Activated CD4-positive, CD25-positive, alpha-beta regulatory T cell treated with anti-CD3 and anti-CD28 coated beads, Interleukin-2, amount 50 U/mL, for 72 hours (primary cell): ENCODE results near the gene GRIK4.

Source experiments
- DNase-seq: peaks from one replicate; pipeline ENCODE4 v3.0.0; 2021

GRIK4 gene

DNA sequence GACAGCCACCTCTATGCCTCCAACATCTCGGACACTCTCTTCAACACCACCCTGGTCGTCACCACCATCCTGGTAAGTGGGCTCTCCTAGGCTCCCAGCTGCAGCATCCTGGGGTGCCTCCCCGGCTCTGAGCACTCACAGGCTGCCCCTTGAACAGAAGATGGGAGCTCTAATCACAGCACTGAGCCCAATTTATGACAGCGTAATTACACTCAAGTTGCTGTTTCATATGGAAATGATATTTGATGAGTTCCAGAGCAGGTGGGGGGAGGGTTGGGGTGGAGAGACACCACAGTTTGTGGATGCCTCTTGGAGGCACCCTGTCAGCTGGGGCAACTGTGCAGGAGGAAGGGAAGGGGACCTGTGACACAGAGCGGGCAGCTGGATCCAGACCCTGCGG lies 387.0 kb downstream of the GRIK4 start:
- no peak for DNase-seq

DNA sequence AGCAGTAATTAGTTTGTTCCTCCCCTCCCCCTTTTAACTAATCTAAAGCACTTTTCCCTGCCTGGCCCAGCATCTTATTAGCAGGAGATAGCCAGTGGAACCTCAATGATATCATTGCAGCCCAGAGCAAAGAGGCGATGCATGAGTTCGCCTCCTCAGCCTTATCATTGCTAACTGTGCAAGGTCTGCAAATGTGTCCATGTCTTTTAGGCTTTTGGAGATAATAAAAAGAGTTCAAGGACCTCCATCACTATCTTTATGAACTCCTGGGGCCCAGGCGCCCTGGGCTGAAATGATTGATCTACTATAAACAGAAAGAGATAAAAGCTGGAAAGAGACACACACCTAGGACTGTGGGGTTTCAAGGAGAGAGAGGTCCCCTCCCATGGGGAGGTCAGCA lies 388.2 kb downstream of the GRIK4 start:
- no peak for DNase-seq

DNA sequence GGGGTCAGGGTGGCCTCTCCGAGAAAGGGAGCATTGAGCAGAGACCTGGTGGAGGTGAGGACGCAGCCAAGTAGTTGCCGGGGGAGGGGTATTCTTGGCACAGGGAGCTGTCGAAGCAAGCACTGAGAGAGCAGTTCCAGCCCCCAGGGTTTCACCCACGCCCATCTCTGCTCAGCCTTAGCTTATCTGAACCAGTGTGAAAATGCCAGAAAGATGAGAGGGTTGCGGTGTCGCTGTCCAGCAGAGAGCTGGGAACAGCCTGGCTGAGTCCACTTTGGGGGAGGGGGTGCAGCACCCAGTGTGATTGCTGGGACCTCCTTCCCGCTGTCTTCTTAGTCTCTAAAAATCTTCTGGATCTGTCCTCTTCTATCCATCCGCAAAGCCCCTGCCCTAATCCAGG lies 389.1 kb downstream of the GRIK4 start:
- DNase-seq: no peak

DNA sequence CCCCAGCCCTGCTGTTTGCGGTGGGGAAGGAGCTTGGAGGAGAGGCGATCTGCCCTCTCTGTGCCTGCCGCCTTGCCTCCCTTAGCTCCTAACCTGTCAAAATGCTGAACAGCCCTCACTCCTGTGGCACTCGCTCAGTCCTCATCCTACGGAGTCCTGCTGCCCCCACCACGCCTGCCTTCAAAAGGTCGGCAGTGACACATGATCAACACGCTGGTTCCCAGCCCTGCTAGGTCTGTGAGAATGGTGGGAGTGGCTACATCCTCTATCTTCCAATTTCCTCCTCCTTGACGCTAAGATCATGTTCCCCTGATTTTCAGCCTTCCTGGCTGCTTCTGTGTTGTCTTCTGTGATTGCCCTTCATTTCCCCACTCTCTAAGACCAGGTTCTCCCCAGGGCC lies 392.1 kb downstream of the GRIK4 start:
- DNase-seq: no peak

DNA sequence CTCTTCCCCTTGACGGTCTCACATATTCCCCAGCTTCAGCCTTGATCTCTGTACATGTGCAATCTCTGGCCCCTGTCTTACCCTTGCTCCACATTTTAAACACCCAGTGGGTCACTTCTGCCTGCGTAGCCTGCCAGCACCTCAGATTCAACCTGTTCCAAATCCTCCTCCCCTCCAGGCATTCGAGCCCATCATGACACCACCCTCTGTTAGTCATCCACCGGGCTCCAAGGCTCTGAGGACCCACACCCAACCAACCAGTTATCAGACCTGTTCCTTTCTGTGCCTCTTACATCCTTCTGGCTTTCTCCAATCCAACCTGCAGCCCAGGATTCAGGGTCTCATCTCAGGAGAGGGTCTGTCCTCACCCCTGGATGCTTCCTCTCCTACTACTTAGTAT lies 392.6 kb downstream of the GRIK4 start:
- DNase-seq: no peak

DNA sequence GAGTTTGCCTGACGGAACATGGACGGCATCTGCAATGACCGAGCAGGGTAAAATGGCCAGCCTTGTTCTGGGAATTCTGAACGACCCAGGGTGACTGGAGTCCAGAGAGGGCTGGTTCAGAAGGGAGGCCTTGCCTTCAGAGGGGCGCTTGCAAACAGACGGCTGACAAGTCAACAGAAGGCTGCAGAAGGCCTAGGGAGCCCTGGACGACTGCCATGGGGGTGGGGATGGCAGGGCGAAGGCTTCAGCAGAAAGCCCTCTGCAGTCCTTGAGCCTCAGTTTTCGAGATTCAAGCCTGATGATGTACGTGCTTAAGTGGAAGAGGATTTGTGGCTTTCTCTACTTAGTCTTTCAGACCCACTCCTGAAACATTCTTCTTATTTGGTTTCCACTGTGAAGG lies 395.2 kb downstream of the GRIK4 start:
- DNase-seq: no peak

DNA sequence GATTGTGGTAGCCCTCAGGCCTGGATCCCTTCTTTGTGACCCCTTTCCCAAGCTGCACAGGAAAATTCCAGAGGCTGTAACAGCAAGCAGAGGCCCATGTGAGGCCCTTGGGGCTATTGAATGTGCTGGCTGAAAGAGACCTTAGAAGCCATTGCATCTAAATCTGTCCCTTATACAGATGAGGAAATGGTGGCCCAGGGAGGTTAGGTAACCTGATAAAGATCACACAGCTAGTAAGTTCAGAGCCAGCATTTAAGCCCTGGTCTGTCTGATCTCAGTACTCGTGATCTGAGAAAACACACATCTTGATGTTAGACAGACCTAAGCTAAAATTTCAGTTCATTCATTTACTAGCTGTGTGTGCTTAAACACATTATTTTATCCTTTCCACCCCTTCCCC lies 396.4 kb downstream of the GRIK4 start:
- DNase-seq: no peak

DNA sequence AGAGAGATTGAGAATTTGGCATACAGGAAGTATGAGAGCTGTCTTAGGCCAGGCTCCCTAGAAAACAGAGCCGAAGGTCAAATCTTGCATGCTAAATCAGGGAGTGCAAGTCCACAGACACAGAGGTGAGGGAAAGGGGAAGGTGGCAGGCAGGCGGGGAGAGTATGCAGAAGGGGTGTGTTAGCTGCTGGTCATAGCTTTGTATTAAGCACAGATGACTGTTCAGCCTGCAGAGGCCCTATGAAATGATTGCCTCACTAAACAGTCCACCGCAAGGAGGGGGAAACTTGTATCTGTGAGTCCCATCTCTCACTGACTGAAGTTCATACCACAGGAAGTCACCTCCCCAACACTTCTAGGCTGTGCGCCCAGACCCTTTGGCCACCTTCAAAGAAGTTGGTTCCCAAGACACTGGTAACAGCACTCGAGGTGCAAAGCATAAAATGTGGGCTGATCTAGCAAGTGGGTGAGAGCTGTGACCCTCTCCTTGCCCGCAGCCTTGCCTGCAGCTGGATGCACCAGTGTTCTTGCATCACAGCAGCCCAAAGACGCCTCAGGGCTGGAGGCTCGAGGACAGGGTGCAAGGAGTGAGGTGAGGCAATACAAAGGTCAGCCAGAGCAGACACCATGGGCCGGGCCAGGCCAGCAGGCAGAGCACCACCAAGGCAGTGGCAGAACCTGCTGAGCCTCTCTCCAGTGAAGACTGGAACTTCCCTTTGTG lies 397.1 kb downstream of the GRIK4 start:
- no peak for DNase-seq

DNA sequence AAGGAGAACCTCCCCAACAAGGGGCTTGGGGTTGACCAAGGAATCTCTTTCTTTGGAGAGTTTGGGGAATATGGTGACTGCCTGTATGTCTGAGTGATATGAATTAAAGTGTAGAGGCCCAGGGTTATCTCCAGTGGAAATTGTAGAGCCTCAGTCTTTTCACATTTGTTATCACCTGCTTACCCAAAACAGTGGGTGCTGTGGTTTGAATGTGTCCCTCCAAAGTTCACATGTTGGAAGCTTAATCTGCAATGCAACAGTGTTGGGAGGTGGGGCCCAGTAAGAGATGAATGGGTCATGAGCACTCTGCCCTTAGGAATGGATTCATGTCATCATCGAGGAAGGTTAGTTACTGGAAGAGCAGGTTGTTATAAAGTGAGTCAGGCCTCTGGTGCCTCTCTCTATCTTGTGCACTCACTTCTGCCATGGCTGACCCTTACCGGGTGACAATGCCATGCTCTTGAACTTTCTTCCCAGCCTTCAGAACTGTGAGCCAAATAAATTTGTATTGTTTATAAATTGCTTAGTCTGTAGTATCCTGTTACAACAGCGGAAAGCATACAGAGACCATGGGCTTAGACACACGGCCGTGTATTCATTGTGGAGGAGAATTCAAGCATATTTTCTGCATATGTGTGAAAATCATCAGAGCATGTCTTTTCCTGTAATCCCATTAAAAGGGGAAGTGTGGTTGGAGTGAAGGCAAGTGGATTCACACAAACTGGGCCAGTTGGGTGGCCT lies 398.3 kb downstream of the GRIK4 start:
- DNase-seq: no peak

DNA sequence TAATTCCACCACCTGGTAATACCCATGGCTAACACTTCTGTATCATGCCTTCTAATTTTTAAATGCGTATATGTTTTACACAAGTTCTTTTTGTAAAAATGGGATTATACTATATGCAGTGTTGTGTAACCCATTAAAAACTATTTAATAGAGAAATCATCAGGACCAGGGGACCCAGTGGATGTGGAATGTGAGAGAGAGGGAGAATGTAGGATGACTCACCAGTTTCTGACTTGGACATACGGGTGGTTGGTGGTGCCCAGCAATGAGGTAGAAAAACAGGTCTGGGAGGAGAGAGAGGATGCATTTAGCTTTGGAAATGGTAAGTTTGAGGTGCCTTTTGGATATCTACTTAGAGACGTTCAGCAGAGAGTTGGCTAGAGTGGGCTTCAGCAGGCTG lies 400.4 kb downstream of the GRIK4 start:
- no peak for DNase-seq

DNA sequence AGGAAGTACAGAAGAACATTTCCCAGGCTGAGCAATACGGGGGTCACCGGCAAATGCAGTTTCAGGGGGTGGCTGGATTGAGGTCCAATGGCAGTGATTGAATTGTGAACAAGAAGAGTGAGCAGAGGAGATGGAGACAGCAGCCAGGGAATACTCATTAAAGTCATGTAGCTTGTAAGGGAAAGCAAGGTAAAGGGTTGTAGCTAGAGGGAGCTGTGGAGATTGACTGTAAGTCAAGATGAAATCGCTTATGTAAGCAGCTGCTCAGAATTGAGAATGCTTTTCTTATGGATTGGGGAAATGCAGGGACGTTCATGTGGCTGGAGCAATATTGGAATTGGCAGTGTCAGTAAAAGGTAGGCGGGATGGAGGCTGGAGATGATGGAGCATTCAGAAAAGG lies 401.0 kb downstream of the GRIK4 start:
- no peak for DNase-seq

DNA sequence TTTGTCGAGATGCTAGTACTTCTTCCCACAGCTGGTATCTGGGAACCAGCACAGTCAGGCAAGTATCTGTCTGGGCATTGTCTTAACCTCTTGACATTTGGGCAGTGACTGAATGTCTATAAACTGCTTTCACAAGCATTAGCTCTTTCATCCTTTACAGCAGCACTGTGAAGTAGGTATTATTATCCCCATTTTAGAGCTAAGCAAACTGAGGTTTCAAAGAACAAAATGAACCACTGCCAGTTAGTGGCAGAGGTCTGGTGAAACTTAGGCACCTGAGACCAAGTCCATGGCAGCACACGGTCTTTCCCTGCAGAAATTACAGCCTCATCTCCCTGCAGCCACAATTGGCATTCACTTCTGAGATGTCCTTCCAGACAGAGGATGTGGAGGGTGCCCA lies 401.4 kb downstream of the GRIK4 start:
- no peak for DNase-seq

DNA sequence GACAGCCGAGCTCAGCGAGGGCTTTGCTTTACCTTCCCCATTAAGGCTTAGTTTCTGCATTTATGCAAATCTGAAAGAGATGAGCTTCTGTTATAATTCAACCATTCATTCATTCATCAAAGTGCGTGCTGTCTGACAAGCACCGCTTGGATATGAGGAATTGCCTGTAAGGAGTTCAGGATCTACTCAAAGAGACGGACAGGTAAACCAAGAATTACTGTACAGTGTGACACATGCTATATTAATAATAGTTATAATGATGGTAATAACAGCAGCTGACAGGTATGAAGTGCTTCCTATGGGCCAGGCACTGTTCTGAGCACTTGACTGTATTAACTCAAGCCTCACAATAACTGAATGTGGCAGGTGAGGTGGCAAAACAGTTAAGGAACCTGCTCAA lies 402.5 kb downstream of the GRIK4 start:
- no peak for DNase-seq

DNA sequence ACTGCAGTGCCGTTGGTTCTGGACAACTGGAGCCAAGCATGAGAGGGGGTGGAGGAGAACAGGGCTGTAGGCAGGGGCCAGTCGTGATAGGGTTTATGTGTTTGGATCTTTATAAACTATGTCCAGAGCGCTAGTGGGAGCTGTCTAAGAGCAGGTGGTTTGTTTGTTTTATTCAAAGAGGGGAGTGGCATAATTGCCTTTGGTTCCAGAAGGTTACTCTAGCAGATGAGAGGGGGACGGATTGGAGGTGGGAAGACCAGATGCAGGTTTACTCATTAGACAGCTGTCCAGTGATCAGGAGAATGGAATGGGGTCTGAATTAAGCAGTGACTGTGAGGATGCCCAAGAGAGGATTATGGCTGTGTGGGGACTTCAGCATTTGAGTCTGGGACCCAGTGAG lies 403.1 kb downstream of the GRIK4 start:
- DNase-seq: no peak

DNA sequence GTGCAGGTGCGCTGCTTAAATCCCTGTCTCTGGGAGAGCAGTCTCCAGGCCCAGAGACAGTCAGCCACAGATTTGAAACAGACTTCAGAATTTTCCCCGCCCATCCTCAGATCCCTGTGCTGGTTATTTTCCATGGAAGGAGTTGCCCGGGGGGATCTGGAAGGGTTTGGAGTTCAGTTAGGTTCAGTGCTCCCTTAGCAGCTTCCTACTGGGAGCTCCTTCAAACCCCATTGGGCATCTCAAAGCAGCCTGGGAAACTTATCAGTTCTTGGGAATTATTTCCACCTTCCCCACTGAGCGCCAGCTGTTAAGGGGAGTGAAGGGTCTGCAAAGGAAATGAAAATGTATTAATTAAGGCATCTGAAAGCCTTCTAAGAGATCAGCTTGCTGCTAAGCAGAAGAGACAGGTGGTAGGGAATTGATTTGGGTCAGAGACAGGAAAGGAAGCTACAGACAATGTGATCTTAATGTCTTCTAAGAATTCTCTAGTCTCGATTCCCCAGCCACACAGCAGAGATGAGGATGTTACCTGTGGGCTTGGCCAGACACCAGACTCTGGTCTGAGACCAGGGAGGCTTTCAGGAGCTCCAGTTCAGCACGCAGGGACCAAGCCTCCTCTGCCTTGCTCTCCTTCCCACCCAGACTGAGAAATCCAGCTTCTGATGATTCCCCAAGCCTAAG lies 406.2 kb downstream of the GRIK4 start:
- DNase-seq: no peak

DNA sequence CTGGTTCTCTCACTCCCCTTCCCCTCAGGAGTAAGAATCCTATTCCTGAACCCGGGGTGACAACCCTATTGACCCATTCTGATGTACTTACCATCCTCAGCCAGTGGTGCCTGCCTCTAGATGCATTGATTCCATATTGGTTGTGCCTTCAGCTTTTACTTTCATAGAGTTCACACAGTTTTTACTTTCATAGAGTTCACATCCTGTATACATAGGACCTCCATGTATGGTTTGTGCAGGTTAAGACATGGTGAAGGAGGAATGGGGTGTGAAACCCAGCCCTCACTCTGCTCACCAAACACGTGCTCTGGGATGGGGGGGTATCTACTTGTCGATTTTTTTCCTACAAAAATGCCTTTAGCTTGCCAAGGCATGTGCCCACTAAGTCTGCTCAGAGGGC lies 406.7 kb downstream of the GRIK4 start:
- no peak for DNase-seq

DNA sequence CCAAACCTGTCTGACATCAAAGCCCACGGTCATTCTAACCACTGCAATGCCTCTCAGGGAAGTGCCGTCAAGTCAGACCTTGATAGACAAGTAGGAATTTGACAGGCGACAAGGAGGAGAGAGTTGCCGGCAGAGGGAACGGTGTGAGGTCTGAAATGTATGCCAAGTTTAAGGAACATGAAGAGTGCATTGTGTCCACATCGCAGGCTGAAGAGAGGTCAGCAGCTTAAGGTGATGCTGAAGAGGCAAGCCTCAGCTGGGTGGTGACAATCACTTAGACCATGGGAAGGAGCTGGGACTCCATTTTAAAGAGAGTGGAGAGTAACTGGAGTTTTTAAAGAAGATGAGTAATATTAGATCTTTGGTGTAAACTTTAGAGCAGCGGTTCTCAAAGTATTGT lies 407.5 kb downstream of the GRIK4 start:
- DNase-seq: no peak

DNA sequence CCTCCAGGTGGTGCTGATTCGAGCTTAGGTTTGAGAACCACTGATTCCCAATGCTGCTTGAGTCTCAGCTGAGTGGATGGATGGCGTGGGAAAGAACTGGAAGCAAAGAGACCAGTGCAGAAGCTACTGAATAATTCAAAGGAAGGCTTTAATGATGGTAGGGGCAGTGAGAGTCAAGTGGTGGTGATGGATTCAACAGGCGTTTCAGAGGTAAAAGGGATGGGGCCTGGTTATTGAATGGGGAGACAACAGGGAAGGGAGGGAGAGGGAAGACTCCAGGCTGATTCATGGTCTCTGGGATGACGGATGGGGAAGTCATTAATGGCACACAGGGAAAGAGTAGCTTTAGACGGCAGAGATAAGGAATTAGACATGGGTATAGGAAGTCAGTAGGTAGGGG lies 408.0 kb downstream of the GRIK4 start:
- DNase-seq: no peak

DNA sequence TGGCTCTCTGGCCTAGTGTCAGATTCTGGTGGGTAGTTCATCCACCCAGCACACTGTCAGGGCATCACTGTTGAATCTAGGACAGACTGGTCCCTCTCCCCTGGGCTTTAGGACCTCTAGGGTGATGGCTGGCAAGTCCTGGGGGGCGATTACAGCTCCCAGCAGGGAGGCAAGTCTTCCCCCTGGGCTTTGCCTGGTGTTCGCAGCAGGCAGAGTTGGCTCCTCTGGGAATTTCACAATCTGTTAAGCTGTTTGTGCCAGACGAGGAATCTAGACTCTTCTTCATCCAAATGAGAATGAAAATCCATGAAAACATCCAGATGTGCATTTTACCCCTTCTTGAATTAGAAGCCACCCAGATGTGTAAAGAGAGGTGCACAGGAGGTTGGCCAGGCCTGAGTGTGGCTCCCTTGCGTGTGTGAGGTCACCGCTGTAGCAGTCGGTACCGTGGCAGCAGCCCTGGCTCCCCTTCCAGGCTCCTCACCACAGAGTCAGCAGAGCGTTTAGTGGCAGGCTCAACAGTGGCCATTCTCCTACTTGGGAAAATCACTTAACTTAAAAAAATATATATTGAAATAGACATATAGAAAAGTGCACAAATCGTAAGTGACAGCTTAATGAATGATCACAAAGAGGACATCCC lies 412.4 kb downstream of the GRIK4 start:
- DNase-seq: no peak

DNA sequence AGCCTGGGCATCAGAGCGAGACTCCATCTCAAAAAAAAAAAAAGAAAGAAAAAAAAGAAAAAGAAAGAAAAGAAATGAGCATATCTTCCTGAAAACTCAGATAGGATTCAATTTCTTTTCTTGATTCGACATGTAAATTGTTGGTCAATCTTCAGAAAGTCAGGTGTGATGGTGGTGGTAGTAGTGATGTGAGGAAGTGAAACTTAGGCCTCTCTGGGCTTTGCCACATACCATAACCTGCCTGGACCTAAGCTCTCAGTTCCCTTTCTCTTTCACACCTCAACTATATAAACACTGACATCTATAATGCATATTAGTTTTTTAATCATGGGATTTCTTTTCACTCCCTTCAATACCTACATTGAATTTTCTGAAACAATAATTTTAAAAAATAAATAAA lies 414.4 kb downstream of the GRIK4 start:
- no peak for DNase-seq

DNA sequence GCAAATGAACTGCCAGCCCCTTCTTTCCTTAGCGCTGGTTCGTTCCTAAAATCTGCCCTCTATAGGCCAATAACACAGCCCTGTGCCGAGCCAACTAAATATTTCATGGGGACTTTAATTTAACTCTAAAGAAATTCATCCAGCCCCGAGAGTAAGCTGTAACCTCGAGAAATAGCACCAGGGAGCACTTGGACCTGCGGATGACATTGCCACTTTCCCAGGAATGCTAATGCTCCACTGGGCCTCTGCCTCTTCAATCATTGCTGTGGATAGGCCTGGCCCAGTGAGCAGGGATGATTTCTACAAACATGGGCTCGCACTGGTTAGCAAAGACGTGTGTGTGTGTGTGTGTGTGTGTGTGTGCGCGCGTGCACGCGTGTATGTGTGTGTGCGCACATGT lies 417.1 kb downstream of the GRIK4 start:
- no peak for DNase-seq

DNA sequence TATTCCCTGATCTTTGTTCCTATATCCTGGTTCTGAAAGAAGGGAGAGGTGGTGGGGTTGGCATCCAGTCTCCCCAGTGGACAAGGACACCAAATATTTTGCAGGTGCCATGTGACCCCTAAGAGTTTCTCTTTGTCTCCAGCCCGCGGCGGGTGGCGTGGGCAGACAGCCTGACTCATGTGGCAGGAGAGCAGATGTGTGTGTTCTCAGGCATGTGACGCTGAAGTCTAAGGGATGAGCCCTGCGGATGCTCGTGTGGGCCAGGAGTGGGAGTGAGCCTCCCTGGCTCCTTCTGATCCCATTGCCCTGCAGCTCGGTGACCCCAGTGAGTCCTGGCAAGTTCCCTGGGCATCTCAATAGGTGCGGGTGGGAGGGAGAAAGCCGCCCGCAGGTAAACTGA lies 417.5 kb downstream of the GRIK4 start:
- no peak for DNase-seq

DNA sequence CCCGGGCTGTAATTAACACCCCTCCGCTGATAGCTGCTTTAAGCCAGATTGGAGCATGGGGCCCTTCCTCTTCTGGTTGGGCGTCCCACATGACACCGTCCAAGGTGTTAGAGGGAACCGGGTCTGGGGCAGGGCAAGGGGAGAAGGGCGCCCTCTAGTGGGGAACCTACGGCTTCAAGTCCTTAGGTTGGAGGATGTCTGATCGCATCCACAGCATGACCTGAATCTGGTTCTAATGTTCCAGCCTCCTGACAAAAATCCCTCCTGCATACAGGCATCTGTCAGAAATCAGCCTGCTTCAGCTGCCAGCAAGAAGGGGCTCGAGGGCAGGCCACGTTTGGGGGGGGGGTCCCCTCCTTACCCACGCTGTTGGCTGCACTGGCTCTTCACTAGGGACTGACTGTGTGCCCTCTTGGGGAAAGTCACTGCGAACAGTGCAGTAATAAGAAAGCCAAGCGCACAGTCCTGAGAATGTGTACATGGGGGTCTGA lies 418.2 kb downstream of the GRIK4 start:
- peak; percentile 58 for DNase-seq
